ENCODE measurements around the gene OR4N2.

GRCh38 chr14:19873178-19873577 is 69.6 kb downstream of the OR4N2 start:
- no peak for TF ChIP-seq TCF7L2 (IDR thresholded peaks at IDR 0.05; ENCODE audit: borderline replicate concordance, extremely low read depth, insufficient read depth, insufficient read length)
- no peak for TF ChIP-seq ZFX (IDR thresholded peaks at IDR 0.05)
- no peak for TF ChIP-seq EZH2 (IDR thresholded peaks at IDR 0.05)
- no peak for TF ChIP-seq SIN3A (IDR thresholded peaks at IDR 0.05; ENCODE audit: low read depth)
- no peak for TF ChIP-seq CTCF (IDR thresholded peaks at IDR 0.05 in 2 of 3, conservative IDR thresholded peaks at IDR 0.05 in 1 of 3; ENCODE audit: borderline replicate concordance in 1 of 3, insufficient read depth in 1 of 3, low read depth in 2 of 3, low read length in 2 of 3)
- TF ChIP-seq EZH2phosphoT487 (IDR thresholded peaks at IDR 0.05; ENCODE audit: borderline replicate concordance): no peak
- no peak for TF ChIP-seq JUND (IDR thresholded peaks at IDR 0.05)
- no peak for TF ChIP-seq SRF (IDR thresholded peaks at IDR 0.05; ENCODE audit: low read depth)
- no peak for TF ChIP-seq RAD21 (IDR thresholded peaks at IDR 0.05; ENCODE audit: low read depth)
- no peak for TF ChIP-seq POLR2A (IDR thresholded peaks at IDR 0.05; ENCODE audit: borderline replicate concordance, extremely low read depth, insufficient read depth, insufficient read length)
- TF ChIP-seq CEBPB (IDR thresholded peaks at IDR 0.05; ENCODE audit: low read depth): no peak
- TF ChIP-seq REST (IDR thresholded peaks at IDR 0.05; ENCODE audit: low read depth): no peak
